PFSK-1 (cell line): ENCODE measurements around the gene POLR3E.

Experiments
- SIN3A ChIP-seq: IDR thresholded peaks from 2 replicates; pipeline ENCODE4 v1.6.1; 2012; ENCODE audit warnings: mild to moderate bottlenecking, low read length, moderate library complexity, borderline replicate concordance; ENCODE audit not compliant: insufficient read depth
- TAF1 ChIP-seq: IDR thresholded peaks from 2 replicates; pipeline ENCODE4 v1.6.1; 2012; ENCODE audit warnings: low read length, control low read depth, borderline replicate concordance; ENCODE audit not compliant: insufficient read depth
- TF ChIP-seq, protein P1 (sequence below), 2 experiments: IDR thresholded peaks; 2 replicates each; pipeline versions ENCODE4 v1.6.1 to v1.8.0; 2011 to 2012; ENCODE audit warnings: low read depth in 2 of 2, low read length in 2 of 2, control low read depth in 1 of 2, inconsistent platforms in 1 of 2, mild to moderate bottlenecking in 1 of 2, moderate library complexity in 1 of 2; ENCODE audit not compliant: insufficient read depth in 1 of 2

DNA sequence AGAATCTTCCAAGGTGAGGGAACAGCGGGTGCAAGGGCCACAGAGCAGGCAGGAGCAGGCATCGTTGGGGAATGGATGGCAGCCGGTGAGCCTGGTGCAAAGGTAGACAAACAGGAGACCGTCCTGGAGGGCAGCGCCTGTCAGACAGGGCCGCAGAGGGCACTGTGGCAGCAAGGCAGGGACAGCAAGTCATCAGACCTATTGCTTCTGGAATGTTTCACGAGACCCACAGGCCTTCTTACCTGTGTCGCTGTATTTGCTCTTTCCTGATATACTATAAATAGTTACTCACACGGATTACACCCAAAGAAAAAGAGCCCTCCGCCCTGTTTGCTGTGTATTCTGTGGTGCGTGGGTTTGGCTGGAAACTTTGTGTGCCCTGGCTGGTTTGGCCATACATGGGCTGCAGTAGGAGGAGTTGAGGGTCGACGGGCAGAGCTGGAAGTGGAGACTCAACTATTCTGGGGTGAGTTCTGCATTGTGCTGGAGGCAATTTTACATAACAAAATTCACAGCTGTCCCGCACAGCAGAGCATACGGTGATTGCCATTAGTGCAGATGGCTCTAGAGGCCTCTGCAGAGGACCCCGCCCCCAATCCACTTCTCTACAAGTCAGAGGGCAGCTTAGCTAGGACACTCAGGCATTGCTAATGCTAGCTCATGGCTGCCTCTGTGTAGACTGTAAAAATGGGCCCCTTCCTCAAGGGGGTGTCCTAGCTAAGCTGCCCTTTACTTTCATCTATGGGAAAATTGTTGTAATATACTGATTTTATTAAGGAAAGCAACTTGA lies 18.6 kb upstream of the POLR3E start:
- TF ChIP-seq SIN3A: no peak
- TF ChIP-seq, protein P1, sequence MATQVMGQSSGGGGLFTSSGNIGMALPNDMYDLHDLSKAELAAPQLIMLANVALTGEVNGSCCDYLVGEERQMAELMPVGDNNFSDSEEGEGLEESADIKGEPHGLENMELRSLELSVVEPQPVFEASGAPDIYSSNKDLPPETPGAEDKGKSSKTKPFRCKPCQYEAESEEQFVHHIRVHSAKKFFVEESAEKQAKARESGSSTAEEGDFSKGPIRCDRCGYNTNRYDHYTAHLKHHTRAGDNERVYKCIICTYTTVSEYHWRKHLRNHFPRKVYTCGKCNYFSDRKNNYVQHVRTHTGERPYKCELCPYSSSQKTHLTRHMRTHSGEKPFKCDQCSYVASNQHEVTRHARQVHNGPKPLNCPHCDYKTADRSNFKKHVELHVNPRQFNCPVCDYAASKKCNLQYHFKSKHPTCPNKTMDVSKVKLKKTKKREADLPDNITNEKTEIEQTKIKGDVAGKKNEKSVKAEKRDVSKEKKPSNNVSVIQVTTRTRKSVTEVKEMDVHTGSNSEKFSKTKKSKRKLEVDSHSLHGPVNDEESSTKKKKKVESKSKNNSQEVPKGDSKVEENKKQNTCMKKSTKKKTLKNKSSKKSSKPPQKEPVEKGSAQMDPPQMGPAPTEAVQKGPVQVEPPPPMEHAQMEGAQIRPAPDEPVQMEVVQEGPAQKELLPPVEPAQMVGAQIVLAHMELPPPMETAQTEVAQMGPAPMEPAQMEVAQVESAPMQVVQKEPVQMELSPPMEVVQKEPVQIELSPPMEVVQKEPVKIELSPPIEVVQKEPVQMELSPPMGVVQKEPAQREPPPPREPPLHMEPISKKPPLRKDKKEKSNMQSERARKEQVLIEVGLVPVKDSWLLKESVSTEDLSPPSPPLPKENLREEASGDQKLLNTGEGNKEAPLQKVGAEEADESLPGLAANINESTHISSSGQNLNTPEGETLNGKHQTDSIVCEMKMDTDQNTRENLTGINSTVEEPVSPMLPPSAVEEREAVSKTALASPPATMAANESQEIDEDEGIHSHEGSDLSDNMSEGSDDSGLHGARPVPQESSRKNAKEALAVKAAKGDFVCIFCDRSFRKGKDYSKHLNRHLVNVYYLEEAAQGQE (IDR thresholded peaks at IDR 0.05; ENCODE audit: insufficient read depth in 1 of 2, low read depth in 2 of 2, low read length in 2 of 2): no peak
- no peak for TF ChIP-seq TAF1
